Measurements from ENCODE around the gene PPP1R13L. TPM values are rescaled to one million over a fixed set of nuclear protein-coding genes. Genes with fewer than 3 reads are reported as not detected.

The PPP1R13L gene
- total RNA-seq, 4 donors from 2014 or later: 53.1 to 166 (median 87.8) TPM

DNA sequence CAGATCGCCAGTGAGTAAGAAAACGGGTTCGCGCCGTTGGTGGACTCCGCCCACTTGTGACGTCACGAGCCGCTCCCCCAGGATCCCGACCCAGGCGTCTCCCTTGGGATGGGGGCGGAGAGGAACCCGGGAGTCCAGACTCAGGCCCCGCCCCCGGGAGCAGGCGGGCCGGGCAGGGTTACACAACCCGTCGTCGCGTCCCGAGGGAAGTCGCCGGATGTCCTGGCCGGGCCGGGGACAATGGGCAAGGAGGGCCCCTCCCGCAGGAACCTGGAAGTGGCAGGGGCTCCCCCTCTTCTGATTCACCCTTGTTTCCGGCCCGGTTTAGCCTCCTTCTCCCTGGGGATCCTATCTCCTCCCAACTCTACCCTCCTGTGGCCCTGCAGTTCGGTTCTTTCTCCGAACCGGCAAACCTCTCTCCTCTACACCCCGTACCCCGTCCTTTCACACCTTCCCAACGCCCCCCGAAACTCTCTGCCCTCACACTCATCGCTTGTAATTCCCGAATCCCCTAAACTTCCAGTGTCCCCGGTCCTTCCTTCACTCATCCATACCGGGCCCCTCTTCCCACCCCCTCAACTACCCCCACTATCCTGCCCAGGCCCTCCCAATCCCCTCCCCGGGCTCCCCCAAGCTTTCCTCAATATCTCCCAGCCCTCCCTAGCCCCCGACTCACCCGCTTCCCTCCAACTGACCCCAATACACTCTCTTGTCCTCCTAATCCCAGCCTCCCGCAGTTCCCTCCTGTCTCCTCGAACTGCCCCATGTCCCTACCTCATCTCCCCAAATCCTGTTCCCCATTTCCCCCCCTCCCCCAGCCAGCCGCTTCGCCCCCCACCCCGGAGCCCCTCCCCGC, 38.8 kb upstream of the PPP1R13L start:
- Histone ChIP-seq H3K4me1 (peaks cover 29 to 83% (median 47%) of the 10 kb centered on the region in 3 donors), H3K27me3 (no peaks in the 10 kb centered on the region), H3K27ac (peak overlapping the region; percentile 88 to 97 (median 93)), H3K36me3 (no peaks in the 10 kb centered on the region), H3K4me3 (peak overlapping the region; percentile 32 to 69 (median 48)), H3K9me3 (no peaks in the 10 kb centered on the region)
- peak in 3 of 4 donors; percentile 66 to 77 (median 67) for TF ChIP-seq POLR2A (IDR thresholded peaks at IDR 0.05)
- no peak for TF ChIP-seq CTCF (IDR thresholded peaks at IDR 0.05)
- intact Hi-C loops (cut with DNase I): no loop called here
- WGBS, 2 donors: 1% methylated on average over 18 to 31 of the region's 49 CpGs
- DNase-seq: no peak

- Histone ChIP-seq H3K27ac (peak overlapping the region; percentile 88 to 97 (median 93)), H3K9me3 (no peaks in the 10 kb centered on the region), H3K4me1 (peaks cover 24 to 75% (median 40%) of the 10 kb centered on the region in 3 donors), H3K36me3 (no peaks in the 10 kb centered on the region), H3K27me3 (no peaks in the 10 kb centered on the region), H3K4me3 (peak overlapping the region; percentile 32 to 69 (median 48))
- intact Hi-C loops (cut with DNase I): no loop called here
- no peak for DNase-seq
- WGBS, 2 donors: 21 to 23% methylated on average over 4 to 8 of the region's 15 CpGs
- TF ChIP-seq POLR2A (IDR thresholded peaks at IDR 0.05): no peak
- TF ChIP-seq CTCF (IDR thresholded peaks at IDR 0.05): no peak
Measured at GRCh38 chr19:45442778-45443461, 38.1 kb upstream of the PPP1R13L start.

DNA sequence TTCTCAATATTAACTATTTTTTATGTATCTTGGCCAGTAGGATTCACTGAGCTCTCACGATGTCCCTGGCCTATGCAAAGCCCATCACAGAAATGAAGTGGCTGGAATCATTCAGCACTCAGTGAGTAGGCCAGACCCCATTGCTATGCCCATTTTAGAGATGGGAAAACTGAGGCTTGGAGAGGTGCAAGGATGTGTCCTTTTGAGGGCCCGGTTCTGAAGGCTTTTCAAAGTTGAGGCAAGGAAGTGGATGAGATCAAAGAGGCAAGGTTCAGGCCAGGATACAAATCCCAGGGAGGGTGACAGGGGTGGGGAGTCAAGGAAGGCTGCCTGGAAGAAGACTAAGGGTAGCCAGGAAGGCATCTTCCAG, 37.5 kb upstream of the PPP1R13L start:
- intact Hi-C loops (cut with DNase I): no loop called here
- DNase-seq: no peak
- Histone ChIP-seq H3K4me3 (no peak overlapping the region), H3K27ac (peak overlapping the region; percentile 88 to 97 (median 93)), H3K4me1 (peaks cover 18 to 70% (median 35%) of the 10 kb centered on the region in 3 donors), H3K36me3 (no peaks in the 10 kb centered on the region), H3K27me3 (no peaks in the 10 kb centered on the region), H3K9me3 (no peaks in the 10 kb centered on the region)
- 94 to 96% methylated on average over 2 of the region's 2 CpGs for WGBS, 2 donors
- TF ChIP-seq CTCF (IDR thresholded peaks at IDR 0.05): no peak

DNA sequence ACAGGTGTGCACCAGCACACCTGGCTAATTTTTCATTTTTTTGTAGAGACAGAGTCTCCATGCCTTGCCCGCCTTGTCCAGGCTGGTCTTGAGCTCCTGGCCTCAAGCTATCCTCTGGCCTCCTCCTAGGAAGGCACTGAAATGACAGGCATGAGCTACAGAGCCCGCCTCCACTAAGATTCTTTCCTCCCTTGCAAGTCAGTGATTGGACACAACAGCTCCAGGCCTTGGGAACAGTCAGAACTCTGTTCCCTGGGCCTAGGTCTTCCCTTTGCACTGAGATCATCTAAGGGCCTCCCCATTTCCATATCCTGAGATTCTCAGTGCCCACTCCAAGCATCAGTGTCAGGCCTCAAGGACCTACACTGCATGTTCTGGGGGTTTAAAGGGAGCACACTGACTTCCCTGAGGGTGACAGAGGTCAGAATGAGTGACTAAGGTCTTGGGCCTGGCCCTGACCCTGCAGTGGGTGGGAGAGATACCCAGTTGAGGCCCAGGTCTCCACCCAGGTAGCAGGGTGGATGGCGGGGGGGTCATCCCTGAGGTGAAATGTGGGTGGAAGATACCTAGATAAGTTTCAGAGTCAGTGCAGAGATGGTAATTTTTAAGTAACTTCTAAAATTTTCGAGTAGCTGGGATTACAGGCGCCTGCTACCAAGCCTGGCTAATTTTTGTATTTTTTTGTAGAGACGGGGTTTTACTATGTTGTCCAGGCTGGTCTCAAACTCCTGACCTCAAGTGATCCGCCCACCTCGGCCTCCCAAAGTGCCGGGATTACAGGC, 36.2 kb upstream of the PPP1R13L start:
- no peak for DNase-seq
- no peak for TF ChIP-seq CTCF (IDR thresholded peaks at IDR 0.05)
- TF ChIP-seq POLR2A (IDR thresholded peaks at IDR 0.05): no peak
- Histone ChIP-seq H3K4me1 (peaks cover 14 to 57% (median 25%) of the 10 kb centered on the region in 3 donors), H3K27me3 (no peaks in the 10 kb centered on the region), H3K36me3 (no peaks in the 10 kb centered on the region), H3K4me3 (no peak overlapping the region), H3K9me3 (no peaks in the 10 kb centered on the region), H3K27ac (peak overlapping the region; percentile 72 to 97 (median 92))
- WGBS, 2 donors: 79 to 90% methylated on average over 7 to 9 of the region's 9 CpGs
- intact Hi-C loops (cut with DNase I): no loop called here
